ENCODE results near the gene TOMT.

DNA sequence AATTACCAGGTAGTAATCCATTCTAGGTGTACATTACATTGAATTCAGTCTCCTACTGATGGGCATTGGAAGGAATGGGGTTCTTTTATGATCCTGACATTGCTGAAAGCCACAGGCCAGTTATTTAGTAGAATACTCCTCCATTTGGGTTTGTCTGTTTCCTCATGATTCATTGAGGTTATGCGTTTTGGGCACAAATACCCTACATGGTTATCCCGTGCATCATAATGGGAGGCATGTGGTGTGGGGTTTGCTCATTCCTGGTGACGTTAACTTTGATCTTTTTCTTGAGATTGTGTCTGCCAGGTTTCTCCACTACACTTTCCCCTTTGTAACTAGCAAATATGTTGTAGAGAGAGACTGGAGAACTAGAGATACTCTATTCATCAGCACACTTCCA is 35.3 kb downstream of the TOMT start:
- TF ChIP-seq POLR2A (IDR thresholded peaks at IDR 0.05; ENCODE audit: low read depth, low read length), result no peak
- TF ChIP-seq, protein P1, sequence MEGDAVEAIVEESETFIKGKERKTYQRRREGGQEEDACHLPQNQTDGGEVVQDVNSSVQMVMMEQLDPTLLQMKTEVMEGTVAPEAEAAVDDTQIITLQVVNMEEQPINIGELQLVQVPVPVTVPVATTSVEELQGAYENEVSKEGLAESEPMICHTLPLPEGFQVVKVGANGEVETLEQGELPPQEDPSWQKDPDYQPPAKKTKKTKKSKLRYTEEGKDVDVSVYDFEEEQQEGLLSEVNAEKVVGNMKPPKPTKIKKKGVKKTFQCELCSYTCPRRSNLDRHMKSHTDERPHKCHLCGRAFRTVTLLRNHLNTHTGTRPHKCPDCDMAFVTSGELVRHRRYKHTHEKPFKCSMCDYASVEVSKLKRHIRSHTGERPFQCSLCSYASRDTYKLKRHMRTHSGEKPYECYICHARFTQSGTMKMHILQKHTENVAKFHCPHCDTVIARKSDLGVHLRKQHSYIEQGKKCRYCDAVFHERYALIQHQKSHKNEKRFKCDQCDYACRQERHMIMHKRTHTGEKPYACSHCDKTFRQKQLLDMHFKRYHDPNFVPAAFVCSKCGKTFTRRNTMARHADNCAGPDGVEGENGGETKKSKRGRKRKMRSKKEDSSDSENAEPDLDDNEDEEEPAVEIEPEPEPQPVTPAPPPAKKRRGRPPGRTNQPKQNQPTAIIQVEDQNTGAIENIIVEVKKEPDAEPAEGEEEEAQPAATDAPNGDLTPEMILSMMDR (IDR thresholded peaks at IDR 0.05; ENCODE audit: extremely low read depth in 1 of 2, insufficient read depth in 1 of 2, low read depth in 1 of 2, low read length in 2 of 2), result no peak
- TF ChIP-seq POLR2AphosphoS5 (IDR thresholded peaks at IDR 0.05; ENCODE audit: insufficient read depth, low read depth, low read length), result no peak
- TF ChIP-seq EZH2 (IDR thresholded peaks at IDR 0.05; ENCODE audit: borderline replicate concordance, low read depth, low read length, severe bottlenecking), result no peak

Measured in endothelial cell of umbilical vein (primary cell).